ENCODE data around the gene CUTA.

DNA sequence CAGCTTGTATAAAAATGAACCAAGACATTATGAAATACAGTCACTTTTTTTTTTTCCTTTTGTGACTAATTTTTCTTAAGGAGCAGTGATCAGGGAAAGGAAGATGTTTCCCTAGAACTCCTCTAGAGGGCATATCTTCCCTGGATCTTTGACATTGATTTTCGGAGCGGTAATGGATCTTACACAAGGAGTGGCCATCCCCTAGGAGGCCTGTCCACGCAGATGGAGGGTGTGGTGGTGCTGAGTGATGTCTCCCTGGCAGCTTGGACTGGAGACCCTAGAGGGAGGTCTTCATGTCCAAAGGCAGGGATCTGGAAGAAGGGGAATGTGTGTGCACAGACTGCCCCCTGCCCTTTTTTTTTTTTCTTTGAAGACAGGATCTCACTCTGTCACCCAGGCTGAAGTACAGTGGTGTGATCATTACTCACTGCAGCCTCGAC is 33.3 kb downstream of the CUTA start:
- TF ChIP-seq, protein P1, sequence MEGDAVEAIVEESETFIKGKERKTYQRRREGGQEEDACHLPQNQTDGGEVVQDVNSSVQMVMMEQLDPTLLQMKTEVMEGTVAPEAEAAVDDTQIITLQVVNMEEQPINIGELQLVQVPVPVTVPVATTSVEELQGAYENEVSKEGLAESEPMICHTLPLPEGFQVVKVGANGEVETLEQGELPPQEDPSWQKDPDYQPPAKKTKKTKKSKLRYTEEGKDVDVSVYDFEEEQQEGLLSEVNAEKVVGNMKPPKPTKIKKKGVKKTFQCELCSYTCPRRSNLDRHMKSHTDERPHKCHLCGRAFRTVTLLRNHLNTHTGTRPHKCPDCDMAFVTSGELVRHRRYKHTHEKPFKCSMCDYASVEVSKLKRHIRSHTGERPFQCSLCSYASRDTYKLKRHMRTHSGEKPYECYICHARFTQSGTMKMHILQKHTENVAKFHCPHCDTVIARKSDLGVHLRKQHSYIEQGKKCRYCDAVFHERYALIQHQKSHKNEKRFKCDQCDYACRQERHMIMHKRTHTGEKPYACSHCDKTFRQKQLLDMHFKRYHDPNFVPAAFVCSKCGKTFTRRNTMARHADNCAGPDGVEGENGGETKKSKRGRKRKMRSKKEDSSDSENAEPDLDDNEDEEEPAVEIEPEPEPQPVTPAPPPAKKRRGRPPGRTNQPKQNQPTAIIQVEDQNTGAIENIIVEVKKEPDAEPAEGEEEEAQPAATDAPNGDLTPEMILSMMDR (IDR thresholded peaks at IDR 0.05): no peak
- TF ChIP-seq POLR2A (IDR thresholded peaks at IDR 0.05): no peak

Data from breast epithelium (tissue), 3 donors.